DOHH2 (cell line): ENCODE results near the gene PLAAT2.

Experiments used
- H3F3A ChIP-seq: fragments of 200-600 bp; sonication (generic), shearing (Covaris generic); 2 replicates; pipeline ENCODE4 v1.6.0; 2016; ENCODE audit warnings: antibody characterized with exemption, mild to moderate bottlenecking; ENCODE audit not compliant: control insufficient read depth, insufficient read depth
- H3K27ac ChIP-seq: fragments of 200-600 bp; sonication (generic); 2 replicates; pipeline ENCODE4 v1.5.1; 2014; ENCODE audit warnings: low read depth, mild to moderate bottlenecking, low read length, moderate library complexity
- H3K27me3 ChIP-seq: fragments of 200-600 bp; sonication (generic); 2 replicates; pipeline ENCODE4 v1.6.1; 2014; ENCODE audit warnings: mild to moderate bottlenecking, low read length, mixed read lengths; ENCODE audit not compliant: control insufficient read depth
- H3K36me3 ChIP-seq: fragments of 200-600 bp; sonication (generic); 2 replicates; pipeline ENCODE4 v1.6.1; 2014; ENCODE audit warnings: mild to moderate bottlenecking, low read length, moderate library complexity, mixed read lengths; ENCODE audit not compliant: control insufficient read depth
- H3K4me1 ChIP-seq: fragments of 200-600 bp; sonication (generic); 2 replicates; pipeline ENCODE4 v1.6.1; 2014; ENCODE audit warnings: mild to moderate bottlenecking, low read length, mixed read lengths; ENCODE audit not compliant: control insufficient read depth
- H3K4me2 ChIP-seq: fragments of 200-600 bp; sonication (generic); 2 replicates; pipeline ENCODE4 v1.6.0; 2014; ENCODE audit warnings: mild to moderate bottlenecking, low read length, moderate library complexity
- H3K4me3 ChIP-seq: fragments of 200-600 bp; sonication (generic); 2 replicates; pipeline ENCODE4 v1.5.1; 2014; ENCODE audit warnings: mild to moderate bottlenecking, low read length, mixed read lengths
- H3K79me2 ChIP-seq: fragments of 200-600 bp; sonication (generic); 2 replicates; pipeline ENCODE4 v1.6.1; 2014; ENCODE audit warnings: mild to moderate bottlenecking, low read length, mixed read lengths; ENCODE audit not compliant: control insufficient read depth
- H3K9me2 ChIP-seq: fragments of 200-600 bp; sonication (generic); replicated peaks from 2 replicates; pipeline ENCODE4 v1.6.1; 2014; ENCODE audit warnings: mild to moderate bottlenecking, low read length, mixed read lengths; ENCODE audit not compliant: control insufficient read depth
- H3K9me3 ChIP-seq: fragments of 200-600 bp; sonication (generic); 2 replicates; pipeline ENCODE4 v1.6.1; 2014; ENCODE audit warnings: antibody characterized with exemption, low read length, mixed read lengths; ENCODE audit not compliant: control insufficient read depth, insufficient read depth
- H4K20me1 ChIP-seq: fragments of 200-600 bp; sonication (generic); 2 replicates; pipeline ENCODE4 v1.6.0; 2014; ENCODE audit warnings: low read depth, mild to moderate bottlenecking, antibody characterized with exemption, low read length, moderate library complexity; ENCODE audit not compliant: control insufficient read depth, insufficient read depth
- EZH2phosphoT487 ChIP-seq: fragments of 200-600 bp; sonication (generic); IDR thresholded peaks from 2 replicates; pipeline ENCODE4 v1.6.1; 2017; ENCODE audit warnings: borderline replicate concordance, mild to moderate bottlenecking, antibody characterized with exemption, low read length, moderate library complexity, mixed read lengths
- TF ChIP-seq, protein P1 (sequence below): fragments of 200-600 bp; sonication (generic); IDR thresholded peaks from one replicate; pipeline ENCODE4 v1.5.1; 2014; ENCODE audit warnings: antibody characterized with exemption, mild to moderate bottlenecking, low read depth, low read length; ENCODE audit not compliant: poor library complexity, severe bottlenecking

The PLAAT2 gene

GRCh38 chr11:63557570-63557969, 5.6 kb downstream of the PLAAT2 start:
- Histone ChIP-seq H3K4me3 (no peak overlapping the region), H3K79me2 (no peaks in the 10 kb centered on the region), H3K27ac (no peak overlapping the region), H3K4me1 (peaks cover 42% of the 10 kb centered on the region), H3K27me3 (no peaks in the 10 kb centered on the region), H4K20me1 (no peaks in the 10 kb centered on the region), H3F3A (no peaks in the 10 kb centered on the region), H3K9me3 (no peaks in the 10 kb centered on the region), H3K9me2 (no peaks in the 10 kb centered on the region), H3K36me3 (no peaks in the 10 kb centered on the region), H3K4me2 (no peak overlapping the region)
- no peak for TF ChIP-seq EZH2phosphoT487
- TF ChIP-seq, protein P1, sequence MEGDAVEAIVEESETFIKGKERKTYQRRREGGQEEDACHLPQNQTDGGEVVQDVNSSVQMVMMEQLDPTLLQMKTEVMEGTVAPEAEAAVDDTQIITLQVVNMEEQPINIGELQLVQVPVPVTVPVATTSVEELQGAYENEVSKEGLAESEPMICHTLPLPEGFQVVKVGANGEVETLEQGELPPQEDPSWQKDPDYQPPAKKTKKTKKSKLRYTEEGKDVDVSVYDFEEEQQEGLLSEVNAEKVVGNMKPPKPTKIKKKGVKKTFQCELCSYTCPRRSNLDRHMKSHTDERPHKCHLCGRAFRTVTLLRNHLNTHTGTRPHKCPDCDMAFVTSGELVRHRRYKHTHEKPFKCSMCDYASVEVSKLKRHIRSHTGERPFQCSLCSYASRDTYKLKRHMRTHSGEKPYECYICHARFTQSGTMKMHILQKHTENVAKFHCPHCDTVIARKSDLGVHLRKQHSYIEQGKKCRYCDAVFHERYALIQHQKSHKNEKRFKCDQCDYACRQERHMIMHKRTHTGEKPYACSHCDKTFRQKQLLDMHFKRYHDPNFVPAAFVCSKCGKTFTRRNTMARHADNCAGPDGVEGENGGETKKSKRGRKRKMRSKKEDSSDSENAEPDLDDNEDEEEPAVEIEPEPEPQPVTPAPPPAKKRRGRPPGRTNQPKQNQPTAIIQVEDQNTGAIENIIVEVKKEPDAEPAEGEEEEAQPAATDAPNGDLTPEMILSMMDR, result no peak

DNA sequence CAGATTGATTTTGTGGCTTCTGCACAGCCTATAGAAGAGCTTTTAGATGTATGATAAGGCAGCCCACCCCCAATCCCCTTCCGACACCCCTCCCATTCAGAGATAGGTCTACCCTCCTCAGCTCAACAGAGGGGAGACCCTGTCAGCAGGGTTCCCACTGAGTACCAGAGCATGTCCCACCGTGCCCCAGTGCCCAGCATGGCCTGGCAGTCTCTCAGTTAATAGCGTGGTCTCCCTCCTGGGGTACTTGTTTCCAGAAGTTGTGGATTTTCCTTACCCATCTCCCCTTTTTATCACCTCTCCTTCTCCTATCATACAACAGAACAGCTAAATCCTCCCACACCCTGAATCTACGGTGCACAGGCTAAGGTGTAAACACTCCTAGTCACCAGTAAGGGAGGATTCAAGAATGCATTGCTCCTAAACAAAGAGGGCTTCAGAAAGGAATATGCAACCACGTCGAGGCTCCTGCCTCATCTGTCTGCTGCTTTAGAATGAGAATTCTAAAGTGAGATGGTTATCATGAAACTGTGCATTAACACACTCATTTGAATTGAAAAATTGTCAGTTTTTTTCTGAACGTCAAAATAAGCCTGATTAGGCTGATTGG, 6.7 kb downstream of the PLAAT2 start:
- Histone ChIP-seq H3K79me2 (no peaks in the 10 kb centered on the region), H3K4me1 (peaks cover 44% of the 10 kb centered on the region), H3F3A (no peaks in the 10 kb centered on the region), H3K9me2 (no peaks in the 10 kb centered on the region), H4K20me1 (no peaks in the 10 kb centered on the region), H3K4me3 (no peak overlapping the region), H3K4me2 (peak overlapping the region; percentile 39), H3K9me3 (no peaks in the 10 kb centered on the region), H3K36me3 (no peaks in the 10 kb centered on the region), H3K27me3 (no peaks in the 10 kb centered on the region), H3K27ac (no peak overlapping the region)
- no peak for TF ChIP-seq EZH2phosphoT487
- TF ChIP-seq, protein P1, result no peak

GRCh38 chr11:63554877-63555223, 8.3 kb downstream of the PLAAT2 start:
- H3K27me3 ChIP-seq, result no peaks in the 10 kb centered on the region
- no peaks in the 10 kb centered on the region for H3K9me2 ChIP-seq
- H3K9me3 ChIP-seq, result no peaks in the 10 kb centered on the region
- H4K20me1 ChIP-seq, result no peaks in the 10 kb centered on the region
- no peak overlapping the region for H3K4me3 ChIP-seq
- no peak overlapping the region for H3K4me2 ChIP-seq
- H3K4me1 ChIP-seq, result peaks cover 41% of the 10 kb centered on the region
- no peaks in the 10 kb centered on the region for H3K79me2 ChIP-seq
- no peak overlapping the region for H3K27ac ChIP-seq
- no peak for TF ChIP-seq EZH2phosphoT487
- TF ChIP-seq, protein P1, result no peak
- H3F3A ChIP-seq, result no peaks in the 10 kb centered on the region
- H3K36me3 ChIP-seq, result no peaks in the 10 kb centered on the region

GRCh38 chr11:63553759-63554158, 9.4 kb downstream of the PLAAT2 start:
- TF ChIP-seq, protein P1, result no peak
- no peak for TF ChIP-seq EZH2phosphoT487
- Histone ChIP-seq H4K20me1 (no peaks in the 10 kb centered on the region), H3K79me2 (no peaks in the 10 kb centered on the region), H3F3A (no peaks in the 10 kb centered on the region), H3K9me3 (no peaks in the 10 kb centered on the region), H3K4me2 (peak overlapping the region; percentile 51), H3K4me1 (peaks cover 41% of the 10 kb centered on the region), H3K36me3 (no peaks in the 10 kb centered on the region), H3K27ac (no peak overlapping the region), H3K9me2 (no peaks in the 10 kb centered on the region), H3K27me3 (no peaks in the 10 kb centered on the region), H3K4me3 (peak overlapping the region; percentile 28)
